MM.1S (cell line): ENCODE data around the gene XPO6.

Experiments
- DNase-seq: peaks from one replicate; pipeline ENCODE4 v3.0.0-alpha.2; 2015
- H2AFZ ChIP-seq: fragments of 300-600 bp; sonication (generic); 2 replicates; pipeline ENCODE4 v1.6.0; 2016; ENCODE audit warnings: antibody characterized with exemption, low read length
- H3F3A ChIP-seq: fragments of 300-600 bp; sonication (generic); 2 replicates; pipeline ENCODE4 v1.6.1; 2016; ENCODE audit warnings: mild to moderate bottlenecking, antibody characterized with exemption, low read length, moderate library complexity, mixed read lengths; ENCODE audit not compliant: insufficient read depth
- H3K27ac ChIP-seq: fragments of 300-600 bp; sonication (generic); 2 replicates; pipeline ENCODE4 v1.5.1; 2016; ENCODE audit warnings: mild to moderate bottlenecking, low read length
- H3K27me3 ChIP-seq: fragments of 300-600 bp; sonication (generic); replicated peaks from 2 replicates; pipeline ENCODE4 v1.6.0; 2016; ENCODE audit warnings: low read length; ENCODE audit not compliant: insufficient read depth
- H3K36me3 ChIP-seq: fragments of 300-600 bp; sonication (generic); replicated peaks from 2 replicates; pipeline ENCODE4 v1.6.1; 2016; ENCODE audit warnings: mild to moderate bottlenecking, low read length, mixed read lengths; ENCODE audit not compliant: insufficient read depth
- H3K4me1 ChIP-seq: fragments of 300-600 bp; sonication (generic); 2 replicates; pipeline ENCODE4 v1.6.1; 2016; ENCODE audit warnings: low read length, mixed read lengths
- H3K4me2 ChIP-seq: fragments of 300-600 bp; sonication (generic); 2 replicates; pipeline ENCODE4 v1.6.0; 2016; ENCODE audit warnings: low read depth, low read length
- H3K4me3 ChIP-seq: fragments of 300-600 bp; sonication (generic); 2 replicates; pipeline ENCODE4 v1.5.1; 2016; ENCODE audit warnings: low read length, mixed read lengths
- H3K79me2 ChIP-seq: fragments of 300-600 bp; sonication (generic); 2 replicates; pipeline ENCODE4 v1.6.1; 2016; ENCODE audit warnings: mixed run types, low read length, mixed read lengths
- H3K9ac ChIP-seq: fragments of 300-600 bp; sonication (generic); 2 replicates; pipeline ENCODE4 v1.6.1; 2016; ENCODE audit warnings: low read length, mixed read lengths
- H3K9me2 ChIP-seq: fragments of 300-600 bp; sonication (generic); replicated peaks from 2 replicates; pipeline ENCODE4 v1.6.1; 2016; ENCODE audit warnings: mild to moderate bottlenecking, low read length, mixed read lengths; ENCODE audit not compliant: insufficient read depth
- H3K9me3 ChIP-seq: fragments of 300-600 bp; sonication (generic); replicated peaks from 2 replicates; pipeline ENCODE4 v1.6.1; 2016; ENCODE audit warnings: mild to moderate bottlenecking, low read length, mixed read lengths; ENCODE audit not compliant: insufficient read depth
- H4K20me1 ChIP-seq: fragments of 300-600 bp; sonication (generic); 2 replicates; pipeline ENCODE4 v1.6.1; 2016; ENCODE audit warnings: mild to moderate bottlenecking, low read length, moderate library complexity, mixed read lengths; ENCODE audit not compliant: insufficient read depth
- CTCF ChIP-seq: fragments of 300-600 bp; sonication (generic); IDR thresholded peaks from 2 replicates; pipeline ENCODE4 v1.5.1; 2016; ENCODE audit warnings: antibody characterized with exemption, low read length, mixed read lengths
- EZH2 ChIP-seq: fragments of 300-600 bp; sonication (generic); optimal IDR thresholded peaks from 2 replicates; pipeline ENCODE3; 2017; ENCODE audit warnings: low read depth, mild to moderate bottlenecking, antibody characterized with exemption, low read length, mixed read lengths
- EZH2phosphoT487 ChIP-seq: fragments of 300-600 bp; sonication (generic); IDR thresholded peaks from 2 replicates; pipeline ENCODE4 v1.6.1; 2018; ENCODE audit warnings: antibody characterized with exemption, low read length

The XPO6 gene

GRCh38 chr16:28061352-28062101, 150.2 kb downstream of the XPO6 start:
- Histone ChIP-seq H3K36me3 (no peaks in the 10 kb centered on the region), H3K9ac (no peak overlapping the region), H3K27me3 (peaks cover 89% of the 10 kb centered on the region), H3K79me2 (no peaks in the 10 kb centered on the region), H3K4me1 (no peaks in the 10 kb centered on the region), H3K4me3 (no peak overlapping the region), H2AFZ (no peak overlapping the region), H4K20me1 (no peaks in the 10 kb centered on the region), H3F3A (no peaks in the 10 kb centered on the region), H3K27ac (no peak overlapping the region), H3K9me2 (no peaks in the 10 kb centered on the region), H3K9me3 (no peaks in the 10 kb centered on the region), H3K4me2 (no peak overlapping the region)
- TF ChIP-seq EZH2phosphoT487 (no peak), EZH2 (no peak), CTCF (no peak)
- no peak for DNase-seq

- DNase-seq: no peak
- Histone ChIP-seq H3K79me2 (no peaks in the 10 kb centered on the region), H3K4me1 (no peaks in the 10 kb centered on the region), H3K9ac (no peak overlapping the region), H3K9me2 (no peaks in the 10 kb centered on the region), H3K27ac (no peak overlapping the region), H3K27me3 (peaks cover 80% of the 10 kb centered on the region), H3K36me3 (no peaks in the 10 kb centered on the region), H3K9me3 (no peaks in the 10 kb centered on the region), H3F3A (no peaks in the 10 kb centered on the region), H3K4me2 (no peak overlapping the region), H3K4me3 (no peak overlapping the region), H2AFZ (no peak overlapping the region), H4K20me1 (no peaks in the 10 kb centered on the region)
- TF ChIP-seq EZH2 (no peak), EZH2phosphoT487 (no peak), CTCF (no peak)
Observed at GRCh38 chr16:28059841-28060575, 151.8 kb downstream of the XPO6 start.

GRCh38 chr16:28058839-28059589, 152.8 kb downstream of the XPO6 start:
- Histone ChIP-seq H3K9me2 (no peaks in the 10 kb centered on the region), H3K4me1 (no peaks in the 10 kb centered on the region), H3K4me3 (no peak overlapping the region), H3K79me2 (no peaks in the 10 kb centered on the region), H3K4me2 (no peak overlapping the region), H3K27me3 (peaks cover 78% of the 10 kb centered on the region), H3K27ac (no peak overlapping the region), H3K9ac (no peak overlapping the region), H2AFZ (no peak overlapping the region), H4K20me1 (no peaks in the 10 kb centered on the region), H3K36me3 (no peaks in the 10 kb centered on the region), H3K9me3 (no peaks in the 10 kb centered on the region), H3F3A (no peaks in the 10 kb centered on the region)
- TF ChIP-seq EZH2 (no peak), CTCF (no peak), EZH2phosphoT487 (no peak)
- DNase-seq: no peak
